Naive thymus-derived CD8-positive, alpha-beta T cell (primary cell): ENCODE results near the gene NPAS4. TPM values are rescaled to one million over a fixed set of nuclear protein-coding genes. Genes with fewer than 3 reads are reported as not detected.
"Not testable (repeated sequence)": the region's sequence is repeated elsewhere in the genome, so short reads cannot be mapped to it uniquely, and the experiment has no call there.

Experiments used
- ATAC-seq, 2 donors: fragments of 150-1000 bp; cut with Tn5 transposase in 1 of 2; sonication (Bioruptor Pico), chemical (Tn5 transposase) in 1 of 2; 1 replicate in 1 of 2; 2 replicates in 1 of 2; pipeline ENCODE4 v1.10.0; 2021; ENCODE audit warnings: mild to moderate bottlenecking in 2 of 2, moderate library complexity in 2 of 2
- POLR2A ChIA-PET: fragments of 350-600 bp; sonication (Branson Sonifier 250); formaldehyde crosslinking; loops from one replicate; lab custom pipeline; 2021; ENCODE audit warnings: antibody characterized with exemption; lab: Charles Lee
- DNase-seq, 10 donors: peaks; one replicate each; pipeline versions ENCODE4 v3.0.0 to v3.0.0-alpha.2; 2020 to 2022
- H3K27ac Mint-ChIP-seq, 10 donors: one replicate each; pipeline ENCODE4 v1.8.0; 2020 to 2022; ENCODE audit warnings: mild to moderate bottlenecking in 10 of 10, mixed read lengths in 10 of 10, moderate library complexity in 4 of 10, inconsistent platforms in 1 of 10
- H3K27me3 Mint-ChIP-seq, 5 donors: one replicate each; pipeline ENCODE4 v1.8.0; 2021 to 2022; ENCODE audit warnings: mixed read lengths in 5 of 5
- H3K36me3 Mint-ChIP-seq, 3 donors: one replicate each; pipeline ENCODE4 v1.8.0; 2020 to 2022; ENCODE audit warnings: mixed read lengths in 3 of 3, mild to moderate bottlenecking in 2 of 3, inconsistent platforms in 1 of 3
- H3K4me1 Mint-ChIP-seq, 4 donors: one replicate each; pipeline ENCODE4 v1.8.0; 2021 to 2022; ENCODE audit warnings: mixed read lengths in 4 of 4
- H3K4me3 Mint-ChIP-seq, 10 donors: one replicate each; pipeline ENCODE4 v1.8.0; 2020 to 2022; ENCODE audit warnings: mild to moderate bottlenecking in 10 of 10, mixed read lengths in 10 of 10, moderate library complexity in 6 of 10, inconsistent platforms in 1 of 10
- H3K9me3 Mint-ChIP-seq, 9 donors: one replicate each; pipeline ENCODE4 v1.8.0; 2020 to 2022; ENCODE audit warnings: mixed read lengths in 9 of 9, mild to moderate bottlenecking in 3 of 9, inconsistent platforms in 1 of 9, moderate library complexity in 1 of 9
- polyA plus RNA-seq, 3 donors: library from polyadenylated mRNA; unstranded; fragments of 300-500 nt; fragmentation: Illumina TruSeq; gene quantifications; one replicate each; pipeline ENCODE4 v1.2.3, GENCODE V29; 2021
- total RNA-seq, 8 experiments: library from RNA in 2 of 8; stranded (reverse) in 2 of 8; gene quantifications; one replicate each; pipeline ENCODE4 v1.2.3 and lab custom pipeline; 2021 to 2026

Gene NPAS4
- total and polyA plus RNA-seq, 5 experiments from 2014 or later = not detected

GRCh38 chr11:66418986-66419308 is 1.9 kb upstream of the NPAS4 start:
- Mint-ChIP-seq H3K36me3 (peaks cover 0 to 11% (median 2%) of the 10 kb centered on the region in 3 donors), H3K4me3 (no peak overlapping the region), H3K4me1 (peaks cover 5 to 13% (median 9%) of the 10 kb centered on the region in 4 donors), H3K9me3 (peaks cover 0 to 22% (median 5%) of the 10 kb centered on the region in 9 donors), H3K27me3 (peaks cover 36 to 58% (median 52%) of the 10 kb centered on the region in 5 donors), H3K27ac (peak overlapping the region in 2 of 10 donors; percentile 49 to 94)
- POLR2A ChIA-PET = no interaction called here
- DNase-seq = no peak
- ATAC-seq = no peak

GRCh38 chr11:66419825-66420224 is 1.0 kb upstream of the NPAS4 start:
- Mint-ChIP-seq H3K4me3 (no peak overlapping the region), H3K36me3 (peaks cover 0 to 11% (median 2%) of the 10 kb centered on the region in 3 donors), H3K4me1 (peaks cover 5 to 13% (median 8%) of the 10 kb centered on the region in 4 donors), H3K27me3 (peaks cover 30 to 50% (median 45%) of the 10 kb centered on the region in 5 donors), H3K27ac (no peak overlapping the region), H3K9me3 (peaks cover 0 to 22% (median 5%) of the 10 kb centered on the region in 9 donors)
- DNase-seq (no peak), ATAC-seq (no peak)
- POLR2A ChIA-PET = no interaction called here

DNA sequence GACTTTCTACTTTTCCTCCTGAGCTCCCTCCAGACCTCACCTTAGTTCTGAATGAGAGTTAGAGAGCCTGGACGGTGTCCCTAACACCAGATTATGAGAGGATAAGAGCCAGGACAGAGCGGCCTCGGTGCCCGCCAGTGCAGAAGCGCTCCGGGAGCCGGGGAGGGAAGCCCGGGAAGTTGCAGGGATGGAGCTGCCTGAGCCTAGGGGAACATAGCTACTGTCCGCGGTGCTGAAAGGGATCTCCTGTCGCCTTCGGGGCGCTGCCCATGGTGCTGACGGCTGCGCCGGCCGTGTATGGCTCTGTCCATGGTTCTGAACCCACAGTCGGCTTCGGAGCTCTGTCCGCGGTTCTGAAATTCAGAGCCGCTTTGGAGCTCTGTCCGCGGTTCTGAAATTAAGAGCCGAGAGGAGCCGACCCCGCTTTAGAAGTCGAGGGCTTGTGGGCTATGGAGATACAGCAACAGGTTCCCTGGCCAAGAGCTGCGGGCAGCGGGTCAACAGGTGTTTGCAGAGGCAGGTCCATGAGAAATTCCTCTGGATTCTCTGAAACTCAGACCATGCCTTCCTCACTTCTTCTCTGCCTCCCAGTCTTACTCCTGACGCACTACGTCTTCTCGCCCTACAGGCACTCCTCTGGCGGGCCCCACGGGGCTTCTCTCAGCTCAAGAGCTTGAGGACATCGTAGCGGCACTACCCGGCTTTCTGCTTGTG is 814 bp downstream of the NPAS4 start:
- ATAC-seq (peak; percentile 75 to 91), DNase-seq (peak; percentile 83 to 97 (median 89))
- peak overlapping the region in 2 of 10 donors; percentile 24 to 53 for H3K4me3 Mint-ChIP-seq
- peaks cover 5 to 13% (median 8%) of the 10 kb centered on the region in 4 donors for H3K4me1 Mint-ChIP-seq
- H3K9me3 Mint-ChIP-seq = peaks cover 0 to 22% (median 5%) of the 10 kb centered on the region in 9 donors
- POLR2A ChIA-PET = interaction anchor here (0.5 to 1.5 kb wide), 12 partner anchors 12 to 421 kb away, joined by 3 to 10 read pairs (median 3); partner anchors contain the start of genes DPP3, MRPL11, PELI3 and RBM14
- H3K27ac Mint-ChIP-seq = peak overlapping the region in 3 of 10 donors; percentile 11 to 69 (median 64)
- H3K27me3 Mint-ChIP-seq = peaks cover 24 to 41% (median 28%) of the 10 kb centered on the region in 5 donors
- peaks cover 0 to 11% (median 2%) of the 10 kb centered on the region in 3 donors for H3K36me3 Mint-ChIP-seq

DNA sequence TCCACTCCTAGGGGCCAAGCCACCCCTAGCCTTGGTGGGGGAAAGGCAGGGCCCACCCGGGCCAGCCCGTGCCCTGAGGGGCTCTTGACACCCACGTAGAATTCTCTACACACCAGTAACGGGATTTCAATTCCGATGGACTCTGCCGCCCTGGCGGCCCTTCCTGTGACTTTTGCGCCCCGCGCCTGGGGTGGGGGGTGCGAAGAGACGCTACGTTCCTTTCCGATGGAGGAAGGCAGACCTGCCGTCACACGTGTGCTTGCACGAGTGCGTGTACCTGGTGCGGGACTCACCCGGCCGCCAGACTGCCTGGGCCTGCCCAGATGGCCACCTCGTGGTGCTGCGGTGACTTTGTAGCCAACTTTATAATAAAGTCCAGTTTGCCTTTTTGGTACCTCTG is 5.5 kb downstream of the NPAS4 start:
- DNase-seq (no peak), ATAC-seq (no peak)
- H3K27ac Mint-ChIP-seq = no peak overlapping the region
- POLR2A ChIA-PET = no interaction called here
- no peak overlapping the region for H3K4me3 Mint-ChIP-seq
- peaks cover 0 to 7% (median 0%) of the 10 kb centered on the region in 9 donors for H3K9me3 Mint-ChIP-seq
- H3K27me3 Mint-ChIP-seq = peaks cover 0 to 16% (median 2%) of the 10 kb centered on the region in 5 donors
- peaks cover 0 to 4% (median 2%) of the 10 kb centered on the region in 3 donors for H3K36me3 Mint-ChIP-seq
- peaks cover 0 to 6% (median 3%) of the 10 kb centered on the region in 4 donors for H3K4me1 Mint-ChIP-seq

- Mint-ChIP-seq H3K4me1 (peaks cover 0 to 5% (median 1%) of the 10 kb centered on the region in 4 donors), H3K4me3 (no peak overlapping the region), H3K27ac (no peak overlapping the region), H3K27me3 (peaks cover 0 to 14% (median 0%) of the 10 kb centered on the region in 5 donors), H3K9me3 (no peaks in the 10 kb centered on the region), H3K36me3 (peaks cover 0 to 24% (median 8%) of the 10 kb centered on the region in 3 donors)
- ATAC-seq (no peak), DNase-seq (no peak)
- POLR2A ChIA-PET = interaction anchor here (1.7 kb wide), 1 partner anchor 10 kb away, joined by 7 read pairs; the partner anchor contains the start of gene MRPL11
These were observed 8.1 kb downstream of the NPAS4 start for GRCh38 chr11:66428933-66429332.

DNA sequence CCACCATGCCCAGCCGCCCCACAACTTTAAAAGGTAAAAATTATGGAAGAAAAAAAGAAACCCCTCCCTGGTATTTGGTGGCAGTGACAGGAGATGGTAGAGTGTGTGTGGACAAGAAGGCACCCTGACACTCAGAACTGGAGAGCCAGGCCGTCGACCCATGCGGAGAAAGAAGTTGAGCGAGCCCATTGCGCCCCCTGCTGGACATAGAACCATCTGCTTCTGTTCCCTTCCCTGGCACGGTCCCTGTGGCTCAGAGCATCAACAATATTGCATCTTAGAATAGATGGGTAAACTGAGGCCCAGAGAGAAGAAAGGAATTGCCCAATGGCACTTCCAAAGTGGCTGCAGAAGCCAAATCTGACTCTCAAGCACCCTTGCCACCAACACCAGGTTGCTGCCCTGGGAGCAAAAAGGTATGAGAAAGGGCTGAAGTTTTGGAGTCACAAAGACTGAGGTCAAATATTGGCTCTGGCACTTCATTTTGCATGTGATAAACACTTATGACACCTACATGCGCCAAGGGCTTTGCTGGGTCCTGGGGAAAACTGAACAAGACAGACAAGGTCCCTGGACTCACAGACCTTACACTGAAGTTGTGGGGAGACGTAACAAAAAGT is 9.3 kb downstream of the NPAS4 start:
- Mint-ChIP-seq H3K4me1 (peaks cover 0 to 5% (median 1%) of the 10 kb centered on the region in 4 donors), H3K27me3 (peaks cover 0 to 13% (median 0%) of the 10 kb centered on the region in 5 donors), H3K4me3 (no peak overlapping the region), H3K27ac (no peak overlapping the region), H3K36me3 (peaks cover 0 to 32% (median 10%) of the 10 kb centered on the region in 3 donors), H3K9me3 (no peaks in the 10 kb centered on the region)
- DNase-seq = peak; percentile 43 to 78 (median 61)
- POLR2A ChIA-PET = interaction anchor here (0.6 kb wide), 1 partner anchor 20 kb away, joined by 5 read pairs; no protein-coding TSS in a partner anchor
- ATAC-seq = peak; percentile 69 to 80

DNA sequence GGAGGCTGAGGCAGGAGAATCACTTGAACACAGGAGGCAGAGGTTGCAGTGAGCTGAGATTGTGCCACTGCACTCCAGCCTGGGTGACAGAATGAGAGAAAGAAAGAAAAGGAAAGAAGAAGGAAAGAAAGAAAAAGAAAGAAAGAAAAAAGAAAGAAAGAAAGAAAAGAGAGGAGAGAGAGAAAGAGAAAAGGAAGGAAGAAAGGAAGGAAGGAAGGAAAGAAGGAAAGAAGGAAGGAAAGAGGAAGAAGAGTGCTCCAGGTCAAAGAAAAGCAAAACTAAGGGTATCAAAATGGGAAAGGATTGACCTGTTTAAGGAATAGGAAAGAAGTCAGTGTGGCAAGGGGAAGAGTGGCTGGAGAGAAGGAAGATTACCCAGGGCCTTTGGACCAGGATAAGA is 10.5 kb downstream of the NPAS4 start:
- H3K36me3 Mint-ChIP-seq = peaks cover 0 to 44% (median 10%) of the 10 kb centered on the region in 3 donors
- not testable (repeated sequence) for H3K9me3 Mint-ChIP-seq, H3K4me3 Mint-ChIP-seq, H3K27me3 Mint-ChIP-seq, H3K27ac Mint-ChIP-seq, H3K4me1 Mint-ChIP-seq, ATAC-seq, DNase-seq
- POLR2A ChIA-PET = interaction anchor here (0.7 kb wide), 1 partner anchor 17 kb away, joined by 4 read pairs; no protein-coding TSS in a partner anchor

DNA sequence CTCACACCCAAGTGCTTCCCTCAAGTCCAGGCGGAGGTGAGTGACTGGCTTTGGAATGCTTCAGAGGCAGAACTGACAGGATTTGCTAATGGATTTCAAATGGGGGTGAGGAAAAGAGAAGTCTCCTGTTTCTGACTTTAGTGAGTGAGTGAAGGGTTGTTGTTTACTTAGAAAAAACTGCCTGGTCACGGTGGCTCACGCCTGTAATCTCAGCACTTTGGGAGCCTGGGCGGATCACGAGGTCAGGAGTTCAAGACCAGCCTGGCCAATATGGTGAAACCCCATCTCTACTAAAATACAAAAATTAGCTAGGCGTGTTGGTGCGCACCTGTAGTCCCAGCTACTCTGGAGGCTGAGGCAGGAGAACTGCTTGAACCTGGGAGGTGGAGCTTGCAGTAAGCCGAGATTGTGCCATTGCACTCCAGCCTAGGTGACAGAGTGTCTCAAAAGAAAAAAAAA is 11.1 kb downstream of the NPAS4 start:
- H3K27me3 Mint-ChIP-seq, ATAC-seq, POLR2A ChIA-PET, H3K9me3 Mint-ChIP-seq, H3K4me3 Mint-ChIP-seq, H3K4me1 Mint-ChIP-seq, DNase-seq: not testable (repeated sequence)
- peaks cover 0 to 50% (median 10%) of the 10 kb centered on the region in 3 donors for H3K36me3 Mint-ChIP-seq
- H3K27ac Mint-ChIP-seq = peak overlapping the region in 1 of 10 donors; percentile 10

DNA sequence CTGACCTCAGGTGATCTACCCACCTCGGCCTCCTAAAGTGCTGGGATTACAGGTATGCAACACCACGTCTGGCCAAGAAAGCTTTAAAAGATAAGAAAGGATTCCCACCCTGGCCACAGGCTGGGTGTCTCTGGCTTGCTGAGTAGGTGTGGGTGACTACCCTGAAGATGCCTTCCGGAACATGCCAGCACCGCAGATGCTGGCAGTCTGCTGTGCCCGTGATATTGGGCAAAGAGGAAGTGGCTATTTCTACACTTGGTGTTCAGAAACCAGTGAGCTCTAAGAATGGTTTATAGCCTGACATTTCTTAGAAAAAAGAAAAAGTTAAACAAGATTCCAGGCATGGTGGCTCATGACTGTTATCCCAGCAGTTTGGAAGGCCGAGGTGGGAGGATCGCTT is 11.8 kb downstream of the NPAS4 start:
- no peak for DNase-seq
- no peaks in the 10 kb centered on the region for H3K9me3 Mint-ChIP-seq
- H3K4me1 Mint-ChIP-seq = peaks cover 0 to 5% (median 1%) of the 10 kb centered on the region in 4 donors
- H3K27me3 Mint-ChIP-seq = peaks cover 0 to 1% (median 0%) of the 10 kb centered on the region in 5 donors
- POLR2A ChIA-PET = no interaction called here
- no peak for ATAC-seq
- H3K27ac Mint-ChIP-seq = no peak overlapping the region
- H3K4me3 Mint-ChIP-seq = no peak overlapping the region
- peaks cover 0 to 52% (median 10%) of the 10 kb centered on the region in 3 donors for H3K36me3 Mint-ChIP-seq

DNA sequence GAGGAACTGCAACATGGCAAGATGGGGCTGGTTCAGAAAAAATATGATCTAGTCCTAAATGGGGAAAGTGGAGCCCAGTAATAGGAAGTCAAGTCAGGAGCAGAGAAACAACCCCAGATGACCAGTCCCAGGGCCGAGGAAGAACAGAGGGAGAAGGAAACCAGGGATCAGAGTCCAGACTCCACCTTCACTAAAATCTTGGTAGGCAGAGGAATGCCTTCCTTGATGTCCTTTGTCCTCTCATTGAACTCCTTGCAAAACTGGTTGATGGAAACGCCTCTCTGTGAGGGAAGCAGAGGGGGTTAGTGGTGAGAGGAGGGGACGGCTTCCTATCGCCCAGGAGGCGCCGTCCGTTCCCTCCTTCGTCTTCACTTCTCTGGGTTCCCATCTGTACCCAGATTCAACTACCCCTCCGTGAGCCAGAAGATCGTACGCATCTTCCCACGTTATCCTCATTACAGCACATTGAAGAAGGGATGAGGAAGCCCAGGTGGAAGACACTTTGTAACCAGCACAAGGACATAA is 17.2 kb downstream of the NPAS4 start:
- Mint-ChIP-seq H3K27me3 (peaks cover 0 to 5% (median 0%) of the 10 kb centered on the region in 5 donors), H3K4me3 (peak overlapping the region; percentile 87 to 96 (median 92)), H3K4me1 (peaks cover 5 to 16% (median 9%) of the 10 kb centered on the region in 4 donors), H3K27ac (peak overlapping the region; percentile 24 to 99 (median 96)), H3K9me3 (peaks cover 0 to 8% (median 3%) of the 10 kb centered on the region in 9 donors), H3K36me3 (peaks cover 2 to 33% (median 3%) of the 10 kb centered on the region in 3 donors)
- ATAC-seq (no peak), DNase-seq (no peak)
- POLR2A ChIA-PET = interaction anchor here (0.6 to 1.7 kb wide), 17 partner anchors 9 to 1514 kb away, joined by 3 to 13 read pairs (median 4); partner anchors contain the start of genes BBS1, CD248, CTSF and DPP3

- DNase-seq (peak; percentile 74 to 95 (median 88)), ATAC-seq (peak; percentile 96 to 98)
- Mint-ChIP-seq H3K27ac (peak within 1 kb of the TSS; percentile 24 to 99 (median 98)), H3K9me3 (peaks cover 0 to 16% (median 10%) of the 10 kb centered on the region in 9 donors), H3K4me1 (peaks cover 5 to 16% (median 9%) of the 10 kb centered on the region in 4 donors), H3K36me3 (peaks cover 5 to 27% (median 11%) of the 10 kb centered on the region in 3 donors), H3K27me3 (peaks cover 0 to 6% (median 0%) of the 10 kb centered on the region in 5 donors), H3K4me3 (peak within 1 kb of the TSS; percentile 87 to 96 (median 92))
- POLR2A ChIA-PET = interaction anchor here (0.5 to 1.7 kb wide), 19 partner anchors 10 to 1515 kb away, joined by 3 to 13 read pairs (median 3); partner anchors contain the start of genes BBS1, CD248, CTSF and DPP3
These were observed 17.9 kb downstream of the NPAS4 start, which contains the start of gene MRPL11 for GRCh38 chr11:66438504-66439466. TSS of gene MRPL11 (minus strand) at chr11:66438848. CDS start at chr11:66438754, 94 bp downstream.
